ENCODE results near the gene IL17B. TPM values are rescaled to one million over a fixed set of nuclear protein-coding genes. Genes with fewer than 3 reads are reported as not detected.

The IL17B gene
- total and polyA plus RNA-seq, 2 of the 8 experiments (the other 6 are each of a cell fraction or from before 2014, with no cell fraction given): 0.18 TPM; not detected in 1

GRCh38 chr5:149400304-149400703, 21.2 kb upstream of the IL17B start (continued):
- TF ChIP-seq RXRA (IDR thresholded peaks at IDR 0.05; ENCODE audit: insufficient read depth, low read depth, low read length) (no peak), CHD2 (IDR thresholded peaks at IDR 0.05; ENCODE audit: low read length) (no peak), ATF2 (IDR thresholded peaks at IDR 0.05; ENCODE audit: low read length) (no peak), E2F6 (IDR thresholded peaks at IDR 0.05) (no peak), POLR2AphosphoS5 (IDR thresholded peaks at IDR 0.05; ENCODE audit: low read depth, low read length) (no peak)

Measured in H1 (cell line).